GM10248 (cell line): ENCODE data around the gene RAPGEFL1.

Source experiments
- CTCF ChIA-PET: fragments of 300-600 bp; sonication (Branson Sonifier 250); formaldehyde crosslinking; extraction: SDS; loops from one replicate; lab custom pipeline; 2021; ENCODE audit warnings: antibody characterized with exemption; lab: Yijun Ruan, JAX
- POLR2A ChIA-PET: fragments of 350-650 bp; sonication (Branson Sonifier 250); formaldehyde crosslinking; extraction: SDS; loops from one replicate; lab custom pipeline; 2020; ENCODE audit warnings: antibody characterized with exemption; lab: Yijun Ruan, JAX
- DNase-seq: peaks from one replicate; pipeline ENCODE4 v3.0.0; 2012; ENCODE audit errors: extremely low spot score
- CTCF ChIP-seq: IDR thresholded peaks from 2 replicates; pipeline ENCODE4 v1.5.1; 2012; ENCODE audit warnings: mild to moderate bottlenecking, low read depth; ENCODE audit errors: extremely low read depth, missing control alignments, control extremely low read depth

Gene RAPGEFL1

DNA sequence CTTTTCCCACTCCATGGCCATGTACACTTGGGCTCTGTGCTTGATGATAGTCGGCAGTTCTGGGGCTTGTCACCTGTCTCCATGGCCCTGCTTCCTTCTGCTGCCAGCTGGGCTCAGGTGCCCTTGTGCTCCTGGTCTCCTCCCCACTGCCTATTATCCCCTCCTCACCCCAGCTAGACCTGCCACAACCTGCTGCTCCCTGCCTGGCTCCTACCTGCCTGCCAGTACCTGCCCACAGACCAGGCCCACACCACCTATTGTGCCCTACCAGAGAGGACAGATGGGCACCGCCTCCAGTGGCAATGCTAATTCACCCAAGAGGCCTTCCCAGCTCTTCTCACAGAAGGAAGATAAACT is 538 bp upstream of the RAPGEFL1 start:
- no peak for DNase-seq
- no peak for TF ChIP-seq CTCF
- CTCF ChIA-PET, result interaction anchor here (1.4 to 7.9 kb wide), 4 partner anchors 9 to 150 kb away, joined by 5 to 49 read pairs (median 18); no protein-coding TSS in a partner anchor
- POLR2A ChIA-PET, result no interaction called here

- ChIA-PET CTCF (interaction anchor here (1.3 to 7.9 kb wide), 3 partner anchors 10 to 150 kb away, joined by 3 to 49 read pairs (median 16); no protein-coding TSS in a partner anchor), POLR2A (no interaction called here)
- no peak for TF ChIP-seq CTCF
- DNase-seq, result no peak
These were observed 841 bp downstream of the RAPGEFL1 start for GRCh38 chr17:40178021-40178601.

DNA sequence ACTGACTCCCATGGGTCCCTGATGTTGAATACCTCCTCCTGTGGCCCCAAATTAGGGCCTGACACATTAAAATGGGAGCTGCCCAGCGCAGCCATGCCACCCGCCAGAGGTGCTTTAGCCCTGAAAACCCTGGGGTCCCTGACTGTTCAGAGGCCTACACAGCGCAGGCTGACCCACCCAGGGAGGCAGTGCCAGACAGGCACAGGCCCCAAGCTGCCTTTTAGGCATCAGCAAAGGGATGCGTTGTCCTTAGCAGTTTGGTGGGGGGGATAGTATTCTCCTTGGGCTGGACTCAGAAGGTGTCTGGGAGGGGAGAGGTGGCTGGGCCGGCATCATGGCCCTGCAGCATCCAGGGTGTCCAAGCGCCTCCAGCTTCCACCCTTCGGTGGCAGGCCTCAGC is 1.4 kb downstream of the RAPGEFL1 start:
- ChIA-PET POLR2A (interaction anchor here (0.7 kb wide), 1 partner anchor 44 kb away, joined by 5 read pairs; no protein-coding TSS in a partner anchor), CTCF (interaction anchor here (1.3 to 7.9 kb wide), 5 partner anchors 10 to 151 kb away, joined by 3 to 49 read pairs (median 9); no protein-coding TSS in a partner anchor)
- TF ChIP-seq CTCF, result no peak
- no peak for DNase-seq

DNA sequence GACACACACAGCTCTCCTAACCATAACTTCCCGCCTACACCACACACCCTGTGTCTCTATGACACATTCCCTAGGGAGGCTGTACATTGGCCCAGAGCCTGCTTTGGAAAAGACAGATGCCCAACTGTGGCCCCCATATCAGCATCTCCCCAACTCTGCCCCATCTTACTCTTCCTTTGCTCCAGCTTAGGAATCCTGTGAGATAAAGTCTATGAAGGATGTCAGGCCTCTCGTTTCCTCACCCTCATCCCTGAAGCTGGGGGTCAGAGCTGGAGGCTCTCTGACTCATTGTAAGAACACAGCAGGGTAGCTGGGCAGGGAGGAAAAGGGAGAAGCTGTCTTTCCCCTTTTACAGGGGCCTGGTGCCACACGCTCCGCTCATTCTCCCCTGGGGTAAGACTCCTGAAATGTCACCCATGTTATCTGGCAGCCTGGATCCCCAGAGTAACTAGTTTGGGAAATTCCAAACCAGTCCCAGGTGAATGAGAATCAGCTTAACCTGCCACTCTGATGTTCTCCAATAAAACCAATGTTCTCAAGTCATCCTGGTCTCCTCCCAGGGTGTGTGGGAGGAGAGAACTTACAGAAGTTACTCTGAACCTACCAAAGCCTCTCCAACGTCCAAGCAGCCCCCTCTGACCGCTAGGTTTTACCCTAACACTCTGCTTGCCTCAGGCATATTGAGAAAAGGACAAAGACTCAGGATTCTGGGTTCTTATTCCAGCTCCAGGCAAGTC is 2.8 kb downstream of the RAPGEFL1 start:
- POLR2A ChIA-PET, result no interaction called here
- no peak for DNase-seq
- TF ChIP-seq CTCF, result no peak
- CTCF ChIA-PET, result interaction anchor here (1.0 to 7.9 kb wide), 8 partner anchors 8 to 154 kb away, joined by 3 to 49 read pairs (median 6); no protein-coding TSS in a partner anchor

- TF ChIP-seq CTCF, result no peak
- no peak for DNase-seq
- POLR2A ChIA-PET, result no interaction called here
- CTCF ChIA-PET, result interaction anchor here (1.7 to 7.9 kb wide), 4 partner anchors 9 to 68 kb away, joined by 5 to 49 read pairs (median 8); no protein-coding TSS in a partner anchor
These were observed 3.4 kb downstream of the RAPGEFL1 start for GRCh38 chr17:40180694-40181093.

DNA sequence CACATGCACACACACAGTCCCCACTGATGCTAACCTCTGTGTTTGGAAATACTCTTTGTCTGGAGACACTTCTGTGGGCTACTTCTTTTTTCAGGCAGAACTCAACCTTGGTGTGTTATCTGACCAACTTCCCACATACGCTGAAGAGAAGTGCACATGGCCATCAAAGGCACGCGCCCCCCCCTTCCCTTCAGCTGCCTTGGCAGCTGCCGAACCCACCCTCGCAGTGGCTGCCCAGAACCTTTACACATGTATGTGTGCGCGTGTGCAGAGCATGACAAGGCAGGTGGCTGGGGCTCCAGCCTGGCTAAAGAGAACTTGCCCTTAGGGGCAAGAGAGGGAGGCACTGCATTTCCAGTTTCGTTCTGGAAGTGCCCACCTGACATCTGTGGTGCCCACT is 3.9 kb downstream of the RAPGEFL1 start:
- CTCF ChIA-PET, result interaction anchor here (1.0 to 7.9 kb wide), 4 partner anchors 10 to 68 kb away, joined by 3 to 49 read pairs (median 12); no protein-coding TSS in a partner anchor
- no peak for DNase-seq

More for the DNA sequence above, 3.9 kb downstream of the RAPGEFL1 start:
- no peak for TF ChIP-seq CTCF
- POLR2A ChIA-PET, result no interaction called here
